ENCODE measurements around the gene IL20RB. TPM values are rescaled to one million over a fixed set of nuclear protein-coding genes. Genes with fewer than 3 reads are reported as not detected.

IL20RB gene
- total RNA-seq, 2 experiments from 2014 or later: 1.1 to 3.1 TPM

GRCh38 chr3:137008131-137008530 is 50.3 kb downstream of the IL20RB start:
- no peaks in the 10 kb centered on the region for H3K36me3 ChIP-seq (ENCODE audit: insufficient read depth, low read length)
- H3K9me3 ChIP-seq (ENCODE audit: low read length): no peaks in the 10 kb centered on the region
- no peaks in the 10 kb centered on the region for H3K4me1 ChIP-seq (ENCODE audit: insufficient read depth, low read length, poor library complexity, severe bottlenecking)
- CTCF ChIA-PET (ENCODE audit: unreplicated experiment): no interaction called here
- H3K9me2 ChIP-seq (ENCODE audit: insufficient read depth, low read length): no peaks in the 10 kb centered on the region
- no peak overlapping the region for H3K27ac ChIP-seq (ENCODE audit: low read depth, low read length, poor library complexity, severe bottlenecking)
- no peak for TF ChIP-seq CTCF (conservative IDR thresholded peaks at IDR 0.05; ENCODE audit: low read length)
- no peak for TF ChIP-seq EZH2phosphoT487 (IDR thresholded peaks at IDR 0.05; ENCODE audit: borderline replicate concordance, low read depth, low read length)
- H3K79me2 ChIP-seq (ENCODE audit: insufficient read depth, low read depth, low read length): no peaks in the 10 kb centered on the region
- no peak overlapping the region for H2AFZ ChIP-seq (ENCODE audit: low read length)
- POLR2A ChIA-PET: interaction anchor here (0.6 kb wide), 1 partner anchor 735 kb away, joined by 4 read pairs; no protein-coding TSS in a partner anchor
- H3K4me3 ChIP-seq (ENCODE audit: low read depth, low read length, poor library complexity, severe bottlenecking): no peak overlapping the region
- BruUV-seq (replicated peaks): no TSS peak
- no peaks in the 10 kb centered on the region for H4K20me1 ChIP-seq (ENCODE audit: insufficient read depth, low read length)
- intact Hi-C loops (cut with micrococcal nuclease; ENCODE audit: unreplicated experiment): no loop called here
- no peak for DNase-seq (ENCODE audit: low spot score)
- no peak overlapping the region for H3K4me2 ChIP-seq (ENCODE audit: low read length)

- H3K36me3 ChIP-seq (ENCODE audit: insufficient read depth, low read length): no peaks in the 10 kb centered on the region
- BruUV-seq (replicated peaks): no TSS peak
- H3K4me1 ChIP-seq (ENCODE audit: insufficient read depth, low read length, poor library complexity, severe bottlenecking): no peaks in the 10 kb centered on the region
- H3K9me2 ChIP-seq (ENCODE audit: insufficient read depth, low read length): no peaks in the 10 kb centered on the region
- DNase-seq (ENCODE audit: low spot score): no peak
- H3K79me2 ChIP-seq (ENCODE audit: insufficient read depth, low read depth, low read length): no peaks in the 10 kb centered on the region
- no peaks in the 10 kb centered on the region for H3K9me3 ChIP-seq (ENCODE audit: low read length)
- no peak overlapping the region for H3K27ac ChIP-seq (ENCODE audit: low read depth, low read length, poor library complexity, severe bottlenecking)
- H4K20me1 ChIP-seq (ENCODE audit: insufficient read depth, low read length): no peaks in the 10 kb centered on the region
- ChIA-PET CTCF (ENCODE audit: unreplicated experiment) (no interaction called here), POLR2A (no interaction called here)
- H3K4me3 ChIP-seq (ENCODE audit: low read depth, low read length, poor library complexity, severe bottlenecking): no peak overlapping the region
- TF ChIP-seq CTCF (conservative IDR thresholded peaks at IDR 0.05; ENCODE audit: low read length) (no peak), EZH2phosphoT487 (IDR thresholded peaks at IDR 0.05; ENCODE audit: borderline replicate concordance, low read depth, low read length) (no peak)
- no peak overlapping the region for H2AFZ ChIP-seq (ENCODE audit: low read length)
- H3K4me2 ChIP-seq (ENCODE audit: low read length): no peak overlapping the region
- intact Hi-C loops (cut with micrococcal nuclease; ENCODE audit: unreplicated experiment): no loop called here
Measured at GRCh38 chr3:137008976-137009375, 51.2 kb downstream of the IL20RB start.

GRCh38 chr3:137010137-137010536 is 52.4 kb downstream of the IL20RB start:
- Histone ChIP-seq H2AFZ (ENCODE audit: low read length) (no peak overlapping the region), H3K27ac (ENCODE audit: low read depth, low read length, poor library complexity, severe bottlenecking) (no peak overlapping the region), H3K9me3 (ENCODE audit: low read length) (no peaks in the 10 kb centered on the region), H3K4me2 (ENCODE audit: low read length) (no peak overlapping the region), H3K79me2 (ENCODE audit: insufficient read depth, low read depth, low read length) (no peaks in the 10 kb centered on the region), H3K4me1 (ENCODE audit: insufficient read depth, low read length, poor library complexity, severe bottlenecking) (no peaks in the 10 kb centered on the region), H3K4me3 (ENCODE audit: low read depth, low read length, poor library complexity, severe bottlenecking) (no peak overlapping the region), H3K36me3 (ENCODE audit: insufficient read depth, low read length) (no peaks in the 10 kb centered on the region), H3K9me2 (ENCODE audit: insufficient read depth, low read length) (no peaks in the 10 kb centered on the region), H4K20me1 (ENCODE audit: insufficient read depth, low read length) (no peaks in the 10 kb centered on the region)
- no peak for DNase-seq (ENCODE audit: low spot score)
- intact Hi-C loops (cut with micrococcal nuclease; ENCODE audit: unreplicated experiment): loop anchor here (5.0 to 10.0 kb wide), 3 partner anchors 148 to 465 kb away; partner anchors contain the start of genes NCK1 and SLC35G2
- ChIA-PET CTCF (ENCODE audit: unreplicated experiment) (no interaction called here), POLR2A (no interaction called here)
- BruUV-seq (replicated peaks): no TSS peak
- no peak for TF ChIP-seq EZH2phosphoT487 (IDR thresholded peaks at IDR 0.05; ENCODE audit: borderline replicate concordance, low read depth, low read length)
- TF ChIP-seq CTCF (conservative IDR thresholded peaks at IDR 0.05; ENCODE audit: low read length): no peak

Data from OCI-LY7 (cell line).